ENCODE results near the gene HSPH1.

DNA sequence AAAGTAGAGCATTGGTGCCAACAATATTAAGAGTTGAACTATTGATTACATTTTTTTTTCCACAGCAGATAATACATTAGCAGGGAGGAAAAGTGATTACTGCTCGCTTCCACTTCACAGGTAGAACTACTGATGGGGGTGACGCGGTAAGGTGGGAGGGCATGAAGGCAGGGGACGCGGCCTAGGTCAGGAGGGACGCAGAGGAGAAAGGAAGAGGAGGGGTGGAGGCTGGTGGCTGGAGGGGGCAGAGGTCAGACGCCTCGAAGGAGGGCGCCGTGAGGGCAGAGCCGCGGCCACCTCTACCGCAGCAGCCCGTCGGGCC, 37.8 kb upstream of the HSPH1 start:
- no peak for TF ChIP-seq CTCF (IDR thresholded peaks at IDR 0.05; ENCODE audit: low read depth, low read length, missing input control)
- TF ChIP-seq, protein P1, sequence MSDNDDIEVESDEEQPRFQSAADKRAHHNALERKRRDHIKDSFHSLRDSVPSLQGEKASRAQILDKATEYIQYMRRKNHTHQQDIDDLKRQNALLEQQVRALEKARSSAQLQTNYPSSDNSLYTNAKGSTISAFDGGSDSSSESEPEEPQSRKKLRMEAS (IDR thresholded peaks at IDR 0.05), result no peak
- no peak for TF ChIP-seq FOXA2 (IDR thresholded peaks at IDR 0.05)
- TF ChIP-seq RXRA (IDR thresholded peaks at IDR 0.05), result no peak
- no peak for TF ChIP-seq TAF1 (conservative IDR thresholded peaks at IDR 0.05)
- TF ChIP-seq ZBTB33 (IDR thresholded peaks at IDR 0.05), result no peak
- TF ChIP-seq JUND (IDR thresholded peaks at IDR 0.05), result no peak
- no peak for TF ChIP-seq REST (IDR thresholded peaks at IDR 0.05)
- TF ChIP-seq RAD21 (IDR thresholded peaks at IDR 0.05), result no peak
- TF ChIP-seq GABPA (IDR thresholded peaks at IDR 0.05 in 1 of 2, conservative IDR thresholded peaks at IDR 0.05 in 1 of 2), result no peak
- TF ChIP-seq FOXA1 (IDR thresholded peaks at IDR 0.05), result no peak
